Neural cell (in vitro differentiated cells): ENCODE results near the gene DECR2.

ENCODE experiments used
- CTCF ChIP-seq: fragments of 450-650 bp; IDR thresholded peaks from 2 replicates; pipeline ENCODE4 v1.5.1; 2014; ENCODE audit warnings: antibody characterized with exemption, mild to moderate bottlenecking, moderate library complexity; ENCODE audit not compliant: poor library complexity, severe bottlenecking
- RAD21 ChIP-seq: fragments of 450-650 bp; conservative IDR thresholded peaks from 2 replicates; pipeline ENCODE4 v1.6.1; 2014; ENCODE audit warnings: antibody characterized with exemption, mild to moderate bottlenecking, moderate library complexity
- REST ChIP-seq: IDR thresholded peaks from 2 replicates; pipeline ENCODE4 v1.6.1; 2012; ENCODE audit warnings: borderline replicate concordance

- no peak for TF ChIP-seq REST
- TF ChIP-seq CTCF, result no peak
- no peak for TF ChIP-seq RAD21
Measured at GRCh38 chr16:381012-381788, 20.5 kb upstream of the DECR2 start.
